ENCODE measurements around the gene TSPAN33.

DNA sequence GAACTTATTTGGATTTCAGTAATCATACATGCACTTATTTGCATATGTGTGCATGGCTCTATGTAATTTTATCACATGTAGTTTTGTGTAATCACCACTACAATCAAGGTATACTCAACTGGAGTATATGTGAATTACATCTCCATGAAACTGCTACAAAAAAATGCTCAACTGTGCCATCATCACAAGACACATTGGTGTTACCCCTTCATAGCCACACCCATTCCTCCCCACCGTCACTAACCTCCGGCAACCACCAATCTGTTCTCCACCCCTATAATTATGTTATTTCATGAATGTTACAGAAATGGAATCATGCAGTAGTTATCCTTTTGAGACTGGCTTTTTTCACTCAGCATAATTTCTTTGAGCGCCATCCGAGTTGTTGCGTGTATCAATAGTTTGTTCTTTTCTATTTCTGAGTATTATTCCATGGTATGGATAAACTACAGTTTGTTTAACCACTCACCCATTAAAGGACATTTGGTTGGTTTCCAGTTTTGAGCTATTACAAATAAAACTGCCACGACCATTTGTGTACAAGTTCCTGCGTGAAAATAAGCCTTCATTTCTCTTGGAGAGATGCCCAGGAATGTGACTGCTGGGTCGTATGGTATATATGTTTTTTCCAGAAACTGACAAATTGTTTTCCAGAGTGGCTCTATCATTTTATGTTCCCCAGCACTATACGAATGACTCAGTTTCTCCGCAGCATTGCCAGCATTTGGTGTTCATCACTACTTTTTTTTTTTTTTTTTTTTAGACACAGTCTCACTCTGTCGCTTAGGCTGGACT is 32.6 kb downstream of the TSPAN33 start:
- TF ChIP-seq, protein P1, sequence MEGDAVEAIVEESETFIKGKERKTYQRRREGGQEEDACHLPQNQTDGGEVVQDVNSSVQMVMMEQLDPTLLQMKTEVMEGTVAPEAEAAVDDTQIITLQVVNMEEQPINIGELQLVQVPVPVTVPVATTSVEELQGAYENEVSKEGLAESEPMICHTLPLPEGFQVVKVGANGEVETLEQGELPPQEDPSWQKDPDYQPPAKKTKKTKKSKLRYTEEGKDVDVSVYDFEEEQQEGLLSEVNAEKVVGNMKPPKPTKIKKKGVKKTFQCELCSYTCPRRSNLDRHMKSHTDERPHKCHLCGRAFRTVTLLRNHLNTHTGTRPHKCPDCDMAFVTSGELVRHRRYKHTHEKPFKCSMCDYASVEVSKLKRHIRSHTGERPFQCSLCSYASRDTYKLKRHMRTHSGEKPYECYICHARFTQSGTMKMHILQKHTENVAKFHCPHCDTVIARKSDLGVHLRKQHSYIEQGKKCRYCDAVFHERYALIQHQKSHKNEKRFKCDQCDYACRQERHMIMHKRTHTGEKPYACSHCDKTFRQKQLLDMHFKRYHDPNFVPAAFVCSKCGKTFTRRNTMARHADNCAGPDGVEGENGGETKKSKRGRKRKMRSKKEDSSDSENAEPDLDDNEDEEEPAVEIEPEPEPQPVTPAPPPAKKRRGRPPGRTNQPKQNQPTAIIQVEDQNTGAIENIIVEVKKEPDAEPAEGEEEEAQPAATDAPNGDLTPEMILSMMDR (IDR thresholded peaks at IDR 0.05 in 4 of 5, conservative IDR thresholded peaks at IDR 0.05 in 1 of 5), result no peak
- no peak for TF ChIP-seq POLR2A (IDR thresholded peaks at IDR 0.05)

All from gastrocnemius medialis (tissue), 4 donors.